ENCODE results near the gene PRKCE. TPM values are rescaled to one million over a fixed set of nuclear protein-coding genes. Genes with fewer than 3 reads are reported as not detected.

Gene PRKCE
- total and polyA plus RNA-seq, 2 donors (not counting 3 experiments of a cell fraction or from before 2014, with no cell fraction given) = 27.9 to 33.9 TPM

GRCh38 chr2:46067062-46067461 is 415.6 kb downstream of the PRKCE start:
- peaks cover 45% of the 10 kb centered on the region for H3K4me1 ChIP-seq (ENCODE audit: control insufficient read depth, extremely low read depth, insufficient read depth, low read length)
- no peaks in the 10 kb centered on the region for H4K20me1 ChIP-seq (replicated peaks; ENCODE audit: control insufficient read depth, extremely low read depth, insufficient read depth, low read length)
- no peak for FAIRE-seq
- H3K9ac ChIP-seq (replicated peaks; ENCODE audit: extremely low read depth, insufficient read depth, low read length) = peak overlapping the region; percentile 86
- POLR2A ChIA-PET = interaction anchor here (1.4 to 1.6 kb wide), 2 partner anchors 30 to 230 kb away, joined by 3 to 11 read pairs; partner anchors contain the start of gene EPAS1
- dilution Hi-C loops (cut with MboI; ENCODE audit: extremely low pct_ligation_motif_present, low sequenced_read_pairs) = no loop called here
- no peaks in the 10 kb centered on the region for H3K9me1 ChIP-seq (replicated peaks; ENCODE audit: control insufficient read depth, extremely low read depth, insufficient read depth, low read length)
- intact Hi-C loops (cut with micrococcal nuclease) = loop anchor here (1.0 kb wide), 2 partner anchors 52 to 206 kb away; no protein-coding TSS in a partner anchor
- no peaks in the 10 kb centered on the region for H3K27me3 ChIP-seq (ENCODE audit: control insufficient read depth in 2 of 2, insufficient read depth in 2 of 2, low read length in 2 of 2)
- peak overlapping the region; percentile 95 for H3K27ac ChIP-seq (ENCODE audit: insufficient read depth, low read depth, low read length)
- BruUV-seq (replicated peaks) = no TSS peak
- H3K36me3 ChIP-seq (ENCODE audit: control insufficient read depth in 2 of 2, extremely low read depth in 1 of 2, insufficient read depth in 2 of 2, low read length in 2 of 2) = no peaks in the 10 kb centered on the region
- H2AFZ ChIP-seq (ENCODE audit: low read depth, low read length) = no peak overlapping the region
- no peaks in the 10 kb centered on the region for H3K79me2 ChIP-seq (ENCODE audit: control insufficient read depth, insufficient read depth, low read length)
- no peak overlapping the region for H3K4me3 ChIP-seq (replicated peaks in 1 of 3; ENCODE audit: insufficient read depth in 1 of 3, low read depth in 1 of 3, low read length in 3 of 3)
- peak; percentile 43 for DNase-seq (ENCODE audit: low read depth, low spot score)
- CTCF ChIA-PET = interaction anchor here (1.0 to 1.6 kb wide), 2 partner anchors 9 to 31 kb away, joined by 4 to 7 read pairs; no protein-coding TSS in a partner anchor
- H3K9me3 ChIP-seq (replicated peaks; ENCODE audit: control insufficient read depth, insufficient read depth, low read length) = no peaks in the 10 kb centered on the region
- peak overlapping the region; percentile 58 for H3K4me2 ChIP-seq (ENCODE audit: insufficient read depth, low read length)
- TF ChIP-seq FOS (IDR thresholded peaks at IDR 0.05; ENCODE audit: borderline replicate concordance, insufficient read depth, low read length) = no peak
- TF ChIP-seq POLR2A (IDR thresholded peaks at IDR 0.05; ENCODE audit: low read depth, low read length) = no peak
- no peak for TF ChIP-seq MYC (IDR thresholded peaks at IDR 0.05; ENCODE audit: low read depth, low read length)
- TF ChIP-seq MAX (IDR thresholded peaks at IDR 0.05; ENCODE audit: insufficient read depth, insufficient read length) = no peak
- TF ChIP-seq GATA2 (IDR thresholded peaks at IDR 0.05; ENCODE audit: insufficient read depth, insufficient read length, low read depth, low read length) = no peak
- no peak for TF ChIP-seq JUN (IDR thresholded peaks at IDR 0.05; ENCODE audit: borderline replicate concordance, insufficient read depth, insufficient read length, low read depth)
- TF ChIP-seq EZH2 (IDR thresholded peaks at IDR 0.05; ENCODE audit: borderline replicate concordance, low read depth, low read length, severe bottlenecking) = no peak
- TF ChIP-seq POLR2AphosphoS5 (IDR thresholded peaks at IDR 0.05; ENCODE audit: insufficient read depth, low read depth, low read length) = no peak
- TF ChIP-seq CTCF (IDR thresholded peaks at IDR 0.05; ENCODE audit: extremely low read depth in 1 of 2, insufficient read depth in 1 of 2, low read depth in 1 of 2, low read length in 2 of 2) = no peak
